Neural progenitor cell (in vitro differentiated cells): ENCODE data around the gene ELMO1.

Source experiments
- EZH2 ChIP-seq: fragments of 200-600 bp; sonication (generic); IDR thresholded peaks from 2 replicates; pipeline ENCODE4 v1.6.1; 2017; ENCODE audit warnings: antibody characterized with exemption, mild to moderate bottlenecking, moderate library complexity
- EZH2phosphoT487 ChIP-seq: fragments of 200-600 bp; sonication (generic); IDR thresholded peaks from 2 replicates; pipeline ENCODE4 v1.6.1; 2017; ENCODE audit warnings: antibody characterized with exemption
- TF ChIP-seq, protein P1 (sequence below): fragments of 200-600 bp; sonication (generic); IDR thresholded peaks from 2 replicates; pipeline ENCODE4 v1.5.1; 2017; ENCODE audit warnings: antibody characterized with exemption, mild to moderate bottlenecking

DNA sequence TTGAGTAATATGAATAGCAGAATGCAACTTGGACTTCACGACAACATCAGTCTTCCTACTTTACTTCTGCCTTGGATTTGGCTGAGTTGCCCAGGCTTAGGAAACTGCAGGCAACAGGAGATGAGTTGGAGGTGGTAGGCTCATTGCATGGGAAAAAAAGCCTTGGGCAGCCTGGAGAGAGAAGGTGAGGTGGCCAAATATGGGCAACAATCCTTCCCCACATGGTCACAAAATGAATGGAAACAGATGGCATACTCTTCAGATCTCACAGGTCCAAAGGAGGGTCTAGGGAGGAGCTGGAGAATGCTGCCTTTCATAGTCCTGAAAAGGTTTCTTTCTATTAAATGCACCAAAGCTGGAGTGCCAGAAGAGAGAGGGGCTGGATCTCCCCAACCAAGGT lies 595.7 kb downstream of the ELMO1 start:
- TF ChIP-seq, protein P1, sequence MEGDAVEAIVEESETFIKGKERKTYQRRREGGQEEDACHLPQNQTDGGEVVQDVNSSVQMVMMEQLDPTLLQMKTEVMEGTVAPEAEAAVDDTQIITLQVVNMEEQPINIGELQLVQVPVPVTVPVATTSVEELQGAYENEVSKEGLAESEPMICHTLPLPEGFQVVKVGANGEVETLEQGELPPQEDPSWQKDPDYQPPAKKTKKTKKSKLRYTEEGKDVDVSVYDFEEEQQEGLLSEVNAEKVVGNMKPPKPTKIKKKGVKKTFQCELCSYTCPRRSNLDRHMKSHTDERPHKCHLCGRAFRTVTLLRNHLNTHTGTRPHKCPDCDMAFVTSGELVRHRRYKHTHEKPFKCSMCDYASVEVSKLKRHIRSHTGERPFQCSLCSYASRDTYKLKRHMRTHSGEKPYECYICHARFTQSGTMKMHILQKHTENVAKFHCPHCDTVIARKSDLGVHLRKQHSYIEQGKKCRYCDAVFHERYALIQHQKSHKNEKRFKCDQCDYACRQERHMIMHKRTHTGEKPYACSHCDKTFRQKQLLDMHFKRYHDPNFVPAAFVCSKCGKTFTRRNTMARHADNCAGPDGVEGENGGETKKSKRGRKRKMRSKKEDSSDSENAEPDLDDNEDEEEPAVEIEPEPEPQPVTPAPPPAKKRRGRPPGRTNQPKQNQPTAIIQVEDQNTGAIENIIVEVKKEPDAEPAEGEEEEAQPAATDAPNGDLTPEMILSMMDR: no peak
- TF ChIP-seq EZH2 (no peak), EZH2phosphoT487 (no peak)
